Kasumi-1 (cell line): ENCODE results near the gene TNNI2.

Experiments used
- DNase-seq, 2 experiments: peaks; one replicate each; lab custom pipeline; 2025; lab: John Stamatoyannopoulos, UW

The TNNI2 gene

DNA sequence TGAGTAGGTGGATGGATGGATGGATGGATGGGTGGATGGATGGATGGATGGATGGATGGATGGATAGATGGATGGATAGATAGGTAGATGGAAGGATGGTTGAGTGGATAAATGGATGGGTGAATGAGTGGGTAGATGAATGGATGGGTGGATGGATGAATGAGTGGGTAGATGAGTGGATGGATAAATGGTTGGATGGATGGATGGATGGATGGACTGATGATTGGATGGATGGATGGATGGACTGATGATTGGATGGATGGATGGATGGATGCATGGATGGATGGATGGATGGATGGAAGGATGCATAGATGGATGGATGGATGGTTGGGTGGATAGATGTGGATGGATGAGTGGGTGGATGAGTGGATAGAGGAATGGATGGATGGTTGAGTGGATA is 17.2 kb upstream of the TNNI2 start:
- no peak for DNase-seq

DNA sequence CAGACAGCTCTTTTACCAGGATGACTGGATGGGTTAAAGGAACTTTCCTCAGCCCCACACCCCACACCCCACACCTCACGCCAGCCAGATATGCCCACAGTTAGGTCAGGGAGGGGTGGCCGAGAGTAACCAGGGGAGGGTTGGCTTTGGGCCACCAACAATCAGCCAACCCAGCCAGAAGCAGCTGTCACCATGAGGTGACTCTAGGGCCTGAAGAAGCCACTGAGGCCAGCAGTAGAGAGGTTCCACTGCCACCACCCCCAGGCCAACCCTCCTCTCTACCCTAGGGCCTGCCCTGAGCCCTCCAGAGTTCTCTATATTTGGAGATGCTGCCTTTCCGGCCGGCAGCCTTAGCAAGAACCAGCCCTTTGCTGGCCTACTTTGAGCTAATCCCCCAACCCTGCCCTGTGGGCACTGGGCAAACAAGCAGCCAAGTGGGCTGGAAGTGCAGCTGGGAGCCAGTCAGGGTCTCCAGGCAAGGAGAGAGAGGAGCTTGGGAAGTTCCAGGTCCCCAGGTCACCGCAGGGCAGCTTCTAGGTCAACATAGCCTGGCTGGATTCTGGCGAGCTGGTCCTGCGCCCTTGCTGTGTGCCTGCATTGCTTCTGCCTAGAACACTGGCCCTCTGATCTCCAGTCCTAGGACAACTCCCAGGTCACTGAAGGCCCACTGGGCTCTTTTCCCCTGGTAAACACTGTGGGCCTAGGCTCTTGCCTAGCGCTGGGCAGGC is 16.0 kb upstream of the TNNI2 start:
- DNase-seq = no peak

DNA sequence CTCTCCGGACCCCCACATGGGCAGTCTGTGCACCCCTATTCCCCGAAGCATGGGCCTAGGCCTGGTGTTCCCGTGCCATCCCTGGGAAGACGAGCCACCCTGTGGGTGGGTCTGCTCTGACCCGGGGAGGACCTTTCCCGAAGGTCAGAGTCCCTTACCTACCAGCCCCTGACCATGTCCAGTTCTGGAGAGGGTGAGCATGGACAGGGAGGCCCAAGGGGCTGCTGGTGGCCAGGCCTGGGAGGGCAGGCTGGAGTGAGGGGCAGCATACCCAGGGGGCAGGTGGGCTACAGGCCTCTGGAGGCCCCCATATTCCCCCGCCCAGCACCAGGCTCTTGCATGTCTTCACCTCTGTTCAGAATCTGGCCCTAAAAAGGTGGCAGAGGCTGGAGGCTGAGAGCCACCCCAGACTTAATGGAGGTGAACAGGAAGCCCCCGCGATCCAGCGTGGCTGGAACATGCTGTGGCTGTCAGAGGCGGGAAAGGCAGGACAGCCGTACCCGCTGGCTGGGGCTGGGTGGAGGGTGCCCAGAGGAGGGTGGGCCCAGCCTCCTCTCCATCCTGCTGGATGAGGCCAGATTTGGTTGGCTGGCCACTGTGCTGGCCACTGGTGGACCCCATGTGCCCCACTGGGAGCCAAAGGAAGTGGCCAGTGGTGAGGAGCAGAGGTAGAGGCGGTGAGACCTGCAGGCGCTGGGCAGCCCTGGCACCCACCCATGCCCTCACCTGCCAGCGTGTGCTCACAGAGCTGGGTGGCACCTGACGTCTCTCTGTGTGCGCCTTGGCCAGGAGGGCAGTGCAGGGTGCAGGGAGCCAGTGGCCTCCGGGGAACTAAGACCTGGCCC is 15.2 kb upstream of the TNNI2 start:
- DNase-seq = no peak

DNA sequence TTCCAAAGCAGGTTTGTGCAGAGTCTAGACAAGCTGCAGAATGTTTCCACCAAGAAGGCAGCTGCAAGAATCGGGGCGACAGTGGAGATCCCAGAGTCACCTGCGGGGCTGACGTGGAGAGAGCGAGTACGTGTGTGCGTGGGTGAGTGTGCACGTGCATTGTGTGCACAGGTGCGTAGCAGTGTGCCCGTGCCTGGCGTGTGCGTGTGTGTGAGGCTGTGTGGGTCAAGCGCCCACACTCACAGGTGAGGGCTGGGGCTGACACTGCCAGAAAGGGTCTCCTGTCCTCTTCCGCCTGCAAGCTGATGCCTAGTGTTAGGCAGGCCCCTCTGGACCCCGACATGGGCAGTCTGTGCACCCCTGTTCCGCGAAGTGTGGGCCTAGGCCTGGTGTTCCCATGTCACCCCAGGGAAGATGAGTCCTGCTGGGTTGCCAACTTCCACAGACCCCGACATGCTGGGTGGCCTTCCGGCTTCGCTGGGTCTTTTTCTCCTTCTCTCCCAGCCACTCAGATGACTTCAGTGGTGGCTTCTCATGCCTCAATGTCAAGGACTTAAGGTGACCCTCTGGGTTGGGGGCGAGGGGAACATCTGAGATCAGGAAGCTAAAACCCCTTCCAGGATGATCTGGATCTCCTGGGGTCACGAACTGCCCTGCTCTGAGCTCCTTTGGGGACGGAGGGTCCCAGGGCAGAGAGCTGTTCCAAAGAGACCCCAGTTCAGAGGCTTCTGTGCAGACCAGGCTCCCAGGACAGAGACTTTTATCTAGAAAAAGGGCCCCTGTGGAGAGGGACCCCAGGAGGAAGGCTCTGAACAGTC is 14.4 kb upstream of the TNNI2 start:
- no peak for DNase-seq

DNA sequence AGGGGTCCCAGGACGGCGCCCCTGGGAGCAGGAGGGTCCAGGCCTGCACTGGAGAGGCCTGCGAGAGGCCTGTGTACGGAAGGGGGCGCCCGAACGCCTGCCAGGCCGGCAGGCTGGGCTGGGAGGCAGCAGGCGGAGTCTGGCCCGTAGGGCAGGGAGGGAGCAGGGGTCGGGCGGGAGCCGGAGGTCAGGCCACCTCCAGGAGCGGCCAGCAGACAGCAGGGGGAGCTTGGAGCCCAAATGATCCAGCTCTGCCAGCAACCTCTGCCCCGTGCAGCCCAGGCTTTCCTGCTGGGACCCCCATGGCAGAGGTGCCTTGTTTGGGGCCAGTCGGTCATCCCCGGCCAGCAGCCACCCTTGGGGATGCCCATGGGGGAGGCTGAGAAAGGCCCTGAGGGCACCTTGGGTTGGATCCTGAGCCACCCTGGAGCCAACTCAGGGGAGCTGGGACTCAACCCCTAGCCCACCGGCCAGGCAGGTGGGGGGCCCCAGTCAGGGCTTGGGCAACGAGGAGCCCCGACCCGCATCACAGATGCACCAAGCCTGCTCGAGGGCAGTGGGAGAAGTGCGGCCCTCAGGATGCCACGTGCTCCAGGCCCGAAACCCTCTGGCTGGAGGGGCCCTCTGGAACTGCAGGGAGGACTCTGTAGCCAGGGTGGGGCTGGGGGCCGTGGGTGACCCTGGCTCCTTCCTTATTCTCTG is 13.6 kb upstream of the TNNI2 start:
- peak; percentile 46 to 63 for DNase-seq

DNA sequence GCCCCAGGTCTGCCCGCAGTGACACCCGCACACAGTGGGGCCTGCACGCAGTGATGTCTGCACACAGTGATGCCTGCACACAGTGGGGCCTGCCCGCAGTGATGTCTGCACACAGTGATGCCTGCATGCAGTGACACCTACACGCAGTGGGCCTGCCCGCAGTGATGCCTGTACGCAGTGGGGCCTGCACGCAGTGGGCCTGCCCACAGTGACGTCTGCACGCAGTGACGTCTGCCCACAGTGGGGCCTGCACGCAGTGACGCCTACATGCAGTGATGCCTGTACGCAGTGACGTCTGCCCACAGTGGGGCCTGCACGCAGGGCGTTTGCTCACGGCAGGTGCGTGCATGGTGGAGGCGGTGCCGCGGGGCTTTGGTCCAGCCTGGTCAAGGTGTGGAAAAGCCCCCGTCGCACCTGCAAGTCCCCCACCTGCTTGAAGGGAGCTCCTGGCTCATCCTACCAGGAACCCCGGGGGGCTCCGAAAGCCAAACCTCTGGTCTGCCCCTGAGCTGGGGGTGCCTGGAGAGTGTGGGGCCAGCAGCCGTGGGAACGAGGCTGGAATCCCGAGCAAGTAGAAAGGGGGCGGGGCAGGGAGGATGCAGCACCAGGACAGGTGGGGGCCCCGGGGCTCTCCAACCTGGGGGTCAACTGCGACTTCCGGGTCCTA is 12.9 kb upstream of the TNNI2 start:
- no peak for DNase-seq

DNA sequence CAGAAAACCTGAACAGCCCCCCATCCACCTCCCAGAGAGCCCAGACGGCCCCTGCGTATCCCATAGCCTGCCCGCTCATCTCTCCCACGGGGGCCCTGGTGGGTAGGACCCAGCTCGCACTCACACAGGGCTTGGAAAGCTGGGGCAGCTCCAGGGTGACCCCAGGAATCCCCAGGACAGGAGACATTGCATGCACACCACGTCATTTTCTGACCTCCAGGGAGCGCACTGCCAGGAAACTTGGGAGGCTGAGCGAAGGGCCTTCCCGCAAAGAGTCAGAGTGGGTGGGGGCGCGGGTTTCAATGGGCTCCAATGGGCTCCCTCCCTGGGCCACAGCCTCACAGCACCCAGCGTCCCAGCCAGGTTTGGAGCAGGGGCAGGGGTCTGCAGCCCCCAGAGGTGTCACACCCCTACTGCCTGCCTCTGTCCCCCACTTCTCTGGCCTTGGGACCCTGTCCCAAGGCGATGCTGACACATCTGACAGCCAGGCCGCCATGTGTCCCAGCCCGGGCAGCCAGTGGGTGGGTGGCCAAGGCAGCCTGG is 12.2 kb upstream of the TNNI2 start:
- DNase-seq = peak; percentile 25 to 29

DNA sequence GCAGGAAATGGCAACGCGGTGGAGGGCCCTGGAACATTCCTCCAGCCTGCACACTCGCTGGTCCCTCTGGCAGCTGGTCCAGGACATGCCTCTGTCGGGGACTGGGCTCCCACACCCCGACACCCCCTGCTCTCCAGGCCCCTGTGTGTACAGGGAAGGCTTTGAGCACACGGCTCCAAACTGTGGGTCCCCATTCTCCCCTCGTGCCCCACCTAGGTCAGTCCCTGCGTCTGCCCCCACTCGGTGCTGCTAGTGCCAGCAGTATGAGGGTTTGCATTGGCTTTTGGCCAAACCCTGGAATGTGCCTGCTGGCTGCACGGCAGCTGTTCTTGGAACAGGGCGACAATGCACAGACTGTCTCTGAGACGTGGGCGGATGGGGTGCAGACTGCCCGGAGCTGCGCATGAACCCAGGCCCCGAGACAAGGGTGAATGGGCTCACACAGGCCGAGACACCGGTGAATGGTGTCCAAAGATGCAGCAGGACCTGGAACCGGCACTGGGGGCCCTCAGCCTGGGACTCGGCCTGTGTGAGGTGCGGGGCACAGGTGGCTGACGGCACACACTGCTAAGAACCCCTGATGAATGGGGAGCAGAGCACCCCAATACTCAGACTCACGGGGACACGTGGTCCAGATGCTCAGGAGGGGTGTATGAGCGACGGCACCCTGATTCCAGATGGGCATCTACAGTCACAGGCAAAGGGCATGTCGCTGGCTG is 11.5 kb upstream of the TNNI2 start:
- no peak for DNase-seq

DNA sequence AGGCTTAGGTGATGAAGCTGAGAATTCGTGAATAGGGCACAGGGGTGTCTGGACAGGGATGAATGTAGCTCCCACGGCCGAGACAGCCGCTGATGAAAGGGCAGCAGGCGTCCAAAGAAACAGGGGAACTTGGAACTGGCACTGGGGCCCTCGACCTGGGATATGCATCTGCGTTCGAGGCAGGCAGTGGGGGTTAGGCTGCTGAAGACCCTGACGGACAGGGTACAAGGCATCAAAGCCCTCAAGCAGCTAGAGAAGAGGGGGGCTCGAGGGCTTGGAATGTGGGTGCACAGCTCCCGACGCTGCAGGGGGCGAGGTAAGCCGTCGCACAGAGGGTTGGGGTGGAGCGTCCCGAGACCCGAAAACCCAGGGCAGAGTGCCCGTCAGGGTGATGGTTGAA is 10.8 kb upstream of the TNNI2 start:
- no peak for DNase-seq

DNA sequence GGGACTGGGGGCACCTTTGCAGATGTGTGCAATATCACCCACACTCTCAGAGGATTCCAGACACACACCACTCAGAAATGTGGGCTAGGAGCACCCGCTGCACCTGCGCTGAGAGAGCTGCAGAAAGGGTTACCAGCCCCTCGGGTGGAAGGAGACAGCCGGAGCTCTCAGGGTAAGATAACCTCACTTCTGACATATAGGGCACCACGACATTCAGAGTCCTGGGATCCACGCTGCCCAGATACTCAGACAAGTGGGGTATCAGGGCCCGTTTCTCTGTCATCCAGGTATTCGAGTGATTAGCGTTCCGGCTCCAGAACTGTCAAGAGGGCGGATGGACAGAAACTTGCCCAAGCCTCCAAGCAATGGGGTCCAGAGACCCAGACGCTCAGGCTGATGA is 10.2 kb upstream of the TNNI2 start:
- DNase-seq = no peak

DNA sequence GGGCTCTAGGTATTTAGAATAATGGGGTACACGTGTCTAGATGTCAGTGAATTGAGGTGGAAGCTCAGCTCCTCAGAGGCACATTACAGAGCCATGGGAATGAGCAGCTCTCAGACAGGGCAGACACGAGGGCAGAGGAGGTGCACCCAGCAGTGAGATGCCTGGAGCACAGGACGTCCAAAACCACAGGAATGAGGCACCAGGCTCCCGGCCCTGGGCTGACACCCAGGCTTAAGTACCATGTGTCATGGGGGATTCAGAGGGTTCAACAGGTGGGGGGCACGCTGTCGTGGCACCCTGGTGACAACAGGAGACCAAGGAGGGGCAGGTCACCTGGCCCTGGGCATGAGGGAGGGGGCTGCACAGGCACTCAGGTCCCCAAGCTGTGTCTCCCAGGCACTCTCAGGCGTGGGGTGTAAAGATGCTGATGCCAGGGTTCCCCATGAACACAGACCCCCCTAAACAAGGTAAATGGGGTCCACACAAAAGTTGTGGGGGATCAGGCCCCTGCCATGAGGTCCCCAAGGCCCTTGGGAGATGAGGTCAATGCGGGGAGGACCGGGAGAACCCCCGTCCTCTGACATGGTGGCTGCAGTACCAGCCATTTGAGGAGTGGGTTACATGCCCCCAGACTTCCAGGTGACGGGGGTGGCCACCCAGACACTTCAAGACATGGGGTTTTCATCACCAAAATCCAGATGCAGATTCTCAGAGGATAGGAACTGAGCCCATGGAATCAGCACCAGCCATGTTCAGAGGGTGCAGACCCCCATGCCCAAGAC is 9.6 kb upstream of the TNNI2 start:
- DNase-seq = peak in 1 of 2 experiments; percentile 14

DNA sequence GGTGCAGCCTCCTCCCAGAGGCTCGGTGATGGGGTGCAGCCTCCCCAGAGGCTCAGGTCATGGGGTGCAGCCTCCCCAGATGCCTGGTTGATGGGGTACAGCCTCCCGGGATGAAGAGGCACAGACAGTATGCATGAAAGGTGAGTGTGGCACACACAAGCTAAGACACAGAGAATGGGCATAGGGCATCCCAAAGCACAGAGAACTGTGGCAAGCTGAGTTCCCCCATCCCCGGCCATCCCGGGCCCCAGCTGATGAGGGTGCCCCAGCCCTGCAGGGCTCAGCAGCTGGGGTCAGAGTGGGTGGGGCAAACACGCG is 8.8 kb upstream of the TNNI2 start:
- DNase-seq = no peak

DNA sequence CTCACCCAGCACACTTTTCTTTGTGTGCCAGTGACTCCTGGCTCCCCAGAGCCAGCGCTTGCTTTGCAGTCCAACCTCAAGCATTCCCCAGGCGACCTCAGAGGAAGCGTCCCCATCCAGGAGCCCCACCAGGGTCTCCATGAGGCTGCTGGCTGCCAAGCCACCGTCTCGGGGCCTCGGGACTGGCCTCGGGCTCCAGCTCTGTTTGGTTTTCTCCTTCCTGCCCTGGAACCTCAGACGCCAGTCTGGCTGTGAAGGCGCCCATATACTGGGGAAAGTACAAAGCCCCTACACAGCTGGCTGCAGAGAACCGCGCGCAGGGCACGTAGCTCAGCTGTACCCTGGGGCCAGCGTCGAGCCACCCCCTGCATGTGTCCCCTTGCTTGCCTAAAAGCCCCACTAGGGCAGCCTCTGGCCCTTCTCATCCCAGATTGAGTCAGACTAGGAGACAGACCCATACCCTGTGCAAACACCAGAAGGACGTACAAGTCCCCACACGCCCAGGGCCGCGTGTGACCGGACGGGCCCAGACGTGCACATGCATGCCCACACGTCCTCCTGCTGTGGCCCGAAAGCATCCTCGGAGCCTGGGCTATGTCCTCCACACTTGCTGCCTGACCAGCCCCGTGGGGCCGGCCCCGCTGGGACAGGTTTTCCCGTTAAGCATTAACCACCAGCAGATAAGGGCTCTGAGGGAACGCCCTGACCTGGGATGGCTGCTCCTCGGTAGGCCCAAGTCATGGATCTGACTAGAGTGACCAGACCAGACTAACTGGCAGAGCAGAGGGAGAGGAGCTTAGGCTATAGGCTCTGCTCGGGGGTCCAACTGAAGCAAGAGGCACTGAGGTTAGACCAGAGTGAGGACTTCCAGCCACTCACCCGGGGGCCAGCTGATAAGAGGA is 8.2 kb upstream of the TNNI2 start:
- no peak for DNase-seq

DNA sequence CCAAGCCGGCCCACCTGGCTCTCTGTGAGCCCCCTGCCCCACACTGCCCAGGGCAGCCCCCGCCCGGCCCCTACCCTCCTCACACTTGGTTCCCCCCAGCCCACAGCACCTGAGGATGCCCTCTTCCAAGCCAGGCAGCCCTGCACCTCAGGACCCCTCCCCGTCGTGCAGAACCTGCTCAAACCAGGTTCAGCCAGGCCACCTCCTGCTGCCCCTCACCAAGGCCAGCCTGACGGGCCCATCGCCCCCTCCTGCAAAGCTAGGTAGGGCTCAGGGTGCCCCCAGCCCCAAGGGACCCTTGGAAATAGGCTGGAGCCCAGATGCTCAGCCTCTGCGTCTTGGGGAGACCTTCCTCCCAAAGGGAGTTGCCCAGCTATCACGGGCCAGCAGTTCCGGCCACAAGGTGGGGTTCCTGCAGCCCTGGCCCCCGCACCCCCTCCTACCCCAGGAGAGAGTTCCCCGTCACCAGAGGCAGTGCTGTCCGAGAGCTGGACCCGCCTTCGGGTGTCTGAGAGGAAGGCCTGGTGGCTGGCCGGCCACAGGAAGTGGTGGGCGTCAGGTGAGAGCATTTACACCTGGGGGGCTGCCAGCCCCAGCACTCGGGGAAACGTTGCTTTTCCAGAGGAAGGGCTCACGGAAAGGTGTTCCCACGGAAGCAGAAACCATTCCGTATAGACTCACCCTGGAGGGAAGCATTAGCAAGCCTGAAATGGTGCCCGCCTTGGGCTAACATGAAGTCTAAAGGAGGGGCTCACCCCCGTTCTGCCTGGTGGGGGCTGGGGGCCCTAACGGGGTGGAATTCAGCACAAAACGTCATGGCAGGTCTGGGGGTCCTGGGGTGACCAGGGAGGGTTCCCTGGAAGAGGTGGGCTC is 7.2 kb upstream of the TNNI2 start:
- DNase-seq = no peak

DNA sequence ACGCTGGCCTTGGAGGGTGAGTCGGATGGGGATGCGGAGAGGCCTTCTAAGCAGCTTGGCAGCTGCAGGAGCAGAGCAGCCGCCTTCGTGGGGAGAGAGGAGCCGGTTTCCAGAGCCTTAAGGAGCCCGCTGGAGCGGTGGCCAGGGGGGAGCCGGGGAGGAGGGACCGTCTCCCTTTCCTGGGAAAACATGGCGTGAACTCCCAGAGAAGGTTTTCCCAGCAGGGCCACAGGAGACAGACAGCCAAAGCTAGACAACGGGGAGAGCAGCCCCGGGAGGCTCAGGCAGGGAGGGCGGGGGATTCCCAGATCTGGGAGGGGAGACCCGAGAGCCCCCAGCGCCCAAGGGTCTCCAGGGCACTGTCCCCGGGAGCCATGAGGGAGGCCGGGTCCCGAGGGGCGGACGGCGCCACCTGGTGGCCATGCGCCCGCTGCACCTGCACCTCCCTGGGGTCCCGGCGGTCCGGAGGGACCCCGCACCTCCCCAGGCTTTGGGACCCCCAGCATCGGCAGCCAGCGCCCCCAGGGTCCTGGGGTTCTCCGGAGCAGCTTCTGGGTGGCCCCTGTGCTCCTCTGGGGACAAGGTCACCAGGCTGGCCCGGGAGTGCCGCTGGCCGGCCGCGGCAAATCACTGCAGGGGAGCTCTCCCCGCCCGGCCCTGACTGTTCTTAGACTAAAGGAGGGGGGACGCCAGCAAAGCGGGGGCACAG is 6.4 kb upstream of the TNNI2 start:
- peak; percentile 21 to 22 for DNase-seq

DNA sequence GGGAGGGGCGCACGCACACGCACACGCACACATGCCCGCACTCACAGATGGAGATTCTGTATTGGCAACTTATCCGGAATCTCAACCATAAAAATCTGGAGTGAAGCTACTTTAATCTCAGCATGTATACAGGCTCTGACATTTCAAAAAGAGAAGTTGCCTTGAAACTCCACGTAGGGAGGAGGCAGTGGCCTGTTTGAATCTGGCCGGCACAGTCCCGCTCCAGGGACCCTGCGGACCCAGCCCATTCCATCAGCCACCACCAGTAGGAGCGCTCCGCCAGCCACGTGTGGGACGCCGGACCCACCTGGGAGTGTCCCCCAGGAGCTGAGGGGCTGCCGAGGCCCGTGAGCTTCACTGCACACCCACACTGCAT is 5.9 kb upstream of the TNNI2 start:
- DNase-seq = peak in 1 of 2 experiments; percentile 20

DNA sequence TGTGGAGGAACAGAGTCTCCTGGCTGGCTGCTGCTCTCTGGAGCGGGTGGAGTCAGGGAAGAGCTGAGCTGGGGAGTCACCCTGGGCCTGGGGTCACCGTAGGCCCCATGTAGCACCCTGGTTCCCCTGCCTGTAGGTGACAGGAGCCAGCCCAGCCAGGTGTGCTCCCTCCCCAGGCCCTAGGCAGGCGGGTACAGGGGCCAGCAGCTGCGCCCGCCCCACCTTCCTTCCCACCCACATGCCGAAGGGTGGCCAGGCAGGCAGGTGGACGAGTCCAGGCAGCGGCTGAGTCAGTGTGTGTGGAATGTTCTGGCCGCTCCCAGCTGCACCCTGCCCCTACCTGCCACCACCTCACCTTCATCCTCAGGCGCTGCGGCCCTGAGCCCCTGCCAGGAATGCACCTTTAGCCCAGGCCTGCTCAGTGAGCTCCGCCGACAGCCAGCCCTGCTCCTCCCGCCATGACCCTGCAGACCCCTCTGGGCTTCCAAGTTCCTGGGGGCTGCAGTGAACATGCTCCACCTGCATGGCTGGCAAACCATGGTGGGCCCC is 4.6 kb upstream of the TNNI2 start:
- no peak for DNase-seq
